OCI-LY1 (cell line): Measurements from ENCODE around the gene HYPK.
"Not testable (repeated sequence)": the region's sequence is repeated elsewhere in the genome, so short reads cannot be mapped to it uniquely, and the experiment has no call there.

Experiments
- CTCF ChIP-seq: fragments of 200-600 bp; sonication (generic), shearing (Covaris generic); IDR thresholded peaks from 2 replicates; pipeline ENCODE4 v1.5.1; 2017; ENCODE audit warnings: mild to moderate bottlenecking, antibody characterized with exemption, low read length, moderate library complexity, mixed read lengths
- EZH2 ChIP-seq: fragments of 200-600 bp; sonication (generic), shearing (Covaris generic); IDR thresholded peaks from 2 replicates; pipeline ENCODE4 v1.8.0; 2017; ENCODE audit warnings: borderline replicate concordance, mixed run types, mild to moderate bottlenecking, antibody characterized with exemption, low read length, moderate library complexity, mixed read lengths

- not testable (repeated sequence) for TF ChIP-seq EZH2, CTCF
These were observed 32.1 kb downstream of the HYPK start for GRCh38 chr15:43832485-43832884.
